Activated T-helper 9 cell treated with anti-CD3 and anti-CD28 coated beads, Interleukin-2, amount 50 U/mL, for 16 hours (primary cell): ENCODE data around the gene RAB11FIP4.

Source experiments
- DNase-seq: peaks from one replicate; pipeline ENCODE4 v3.0.0-alpha.2; 2020; ENCODE audit warnings: low read depth

RAB11FIP4 gene

GRCh38 chr17:31460226-31460721, 68.8 kb downstream of the RAB11FIP4 start:
- no peak for DNase-seq

- no peak for DNase-seq
Observed at GRCh38 chr17:31461227-31461810, 69.8 kb downstream of the RAB11FIP4 start.

DNA sequence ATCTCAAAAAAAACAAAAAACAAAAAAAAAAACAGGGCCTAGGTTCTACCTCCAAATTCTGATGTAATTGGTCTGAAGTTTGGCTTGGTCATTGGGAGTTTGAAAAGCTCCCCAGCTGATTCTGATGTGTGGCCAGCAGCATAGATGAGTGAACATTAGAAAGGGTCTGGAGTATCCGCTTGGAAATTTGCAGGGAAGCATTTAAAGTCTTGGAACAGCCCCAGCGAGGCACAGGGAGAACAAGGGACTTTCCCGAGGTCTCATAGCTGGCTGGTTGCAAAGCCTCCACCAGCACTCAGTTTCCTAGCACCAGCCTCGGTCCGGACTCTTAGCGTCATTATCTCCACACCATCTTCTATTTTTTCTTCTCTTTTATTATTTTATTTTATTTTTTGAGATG, 70.8 kb downstream of the RAB11FIP4 start:
- no peak for DNase-seq

- no peak for DNase-seq
Observed at GRCh38 chr17:31466096-31466760, 74.8 kb downstream of the RAB11FIP4 start.

- DNase-seq = no peak
Observed at GRCh38 chr17:31467502-31468256, 76.2 kb downstream of the RAB11FIP4 start.

DNA sequence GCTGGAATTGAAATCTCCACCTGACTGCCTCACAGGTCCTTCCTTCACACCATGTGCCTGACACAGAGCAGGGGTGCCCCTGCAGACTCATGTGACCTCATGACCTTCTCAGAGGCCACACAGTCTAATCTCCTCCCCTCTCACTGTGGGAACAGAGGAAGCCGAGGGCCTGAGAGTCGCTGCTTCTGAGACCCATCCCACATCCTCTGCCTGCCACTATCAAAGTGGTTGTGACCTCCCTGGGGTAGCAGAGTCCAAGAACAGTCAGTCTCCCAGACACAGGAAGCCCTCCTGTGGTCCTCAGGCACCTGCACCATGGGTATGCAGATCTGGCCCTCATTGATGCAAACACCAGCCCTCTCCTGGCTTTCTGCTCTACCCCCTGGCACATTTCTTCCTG, 78.5 kb downstream of the RAB11FIP4 start:
- no peak for DNase-seq

GRCh38 chr17:31470592-31470991, 79.1 kb downstream of the RAB11FIP4 start:
- no peak for DNase-seq

- no peak for DNase-seq
Observed at GRCh38 chr17:31472137-31472536, 80.7 kb downstream of the RAB11FIP4 start.

- no peak for DNase-seq
Observed at GRCh38 chr17:31475378-31476162, 84.1 kb downstream of the RAB11FIP4 start.

DNA sequence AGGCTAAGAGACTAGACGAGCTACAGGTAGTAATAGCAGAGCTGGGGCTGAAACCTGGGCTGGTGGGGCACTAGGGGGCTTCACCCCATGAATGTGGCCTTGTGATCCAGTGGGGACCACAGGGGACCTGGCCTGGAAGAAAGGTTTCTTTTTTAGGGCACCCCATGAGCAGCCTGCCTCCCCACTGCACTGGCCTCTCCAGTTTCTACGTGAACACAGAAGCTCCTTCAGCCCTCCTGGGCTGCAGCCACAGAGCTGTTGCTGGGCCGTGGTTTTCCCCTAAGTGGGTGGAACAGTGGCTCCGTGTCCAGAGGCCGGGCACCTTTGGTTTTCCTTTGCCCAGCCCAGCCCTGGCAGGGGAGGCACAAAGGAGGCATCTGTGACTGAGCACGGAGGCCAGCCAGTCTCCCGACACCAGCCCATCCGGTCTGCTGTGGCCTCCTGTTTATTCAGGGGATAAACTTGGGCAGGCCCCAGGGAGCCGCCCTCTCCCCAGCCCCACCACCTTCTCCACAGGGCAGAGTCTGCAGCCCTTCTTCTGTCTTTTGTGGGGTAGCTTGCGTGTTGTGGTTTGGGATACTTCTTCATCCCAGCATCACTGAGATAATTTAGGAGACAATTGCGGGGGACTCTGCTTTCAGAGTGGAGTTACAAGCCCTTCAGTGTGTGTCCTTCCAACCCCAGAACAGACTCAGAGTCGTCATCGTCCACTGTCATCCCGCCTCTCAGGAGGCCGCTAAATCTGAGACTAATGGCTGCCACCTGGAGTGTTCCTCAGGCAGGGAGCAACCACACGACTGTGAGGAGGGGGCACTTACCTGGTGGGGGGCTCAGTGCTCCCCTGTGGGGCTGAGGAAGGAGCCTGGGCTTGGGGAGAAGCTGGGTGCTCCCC, 85.3 kb downstream of the RAB11FIP4 start:
- DNase-seq = no peak

DNA sequence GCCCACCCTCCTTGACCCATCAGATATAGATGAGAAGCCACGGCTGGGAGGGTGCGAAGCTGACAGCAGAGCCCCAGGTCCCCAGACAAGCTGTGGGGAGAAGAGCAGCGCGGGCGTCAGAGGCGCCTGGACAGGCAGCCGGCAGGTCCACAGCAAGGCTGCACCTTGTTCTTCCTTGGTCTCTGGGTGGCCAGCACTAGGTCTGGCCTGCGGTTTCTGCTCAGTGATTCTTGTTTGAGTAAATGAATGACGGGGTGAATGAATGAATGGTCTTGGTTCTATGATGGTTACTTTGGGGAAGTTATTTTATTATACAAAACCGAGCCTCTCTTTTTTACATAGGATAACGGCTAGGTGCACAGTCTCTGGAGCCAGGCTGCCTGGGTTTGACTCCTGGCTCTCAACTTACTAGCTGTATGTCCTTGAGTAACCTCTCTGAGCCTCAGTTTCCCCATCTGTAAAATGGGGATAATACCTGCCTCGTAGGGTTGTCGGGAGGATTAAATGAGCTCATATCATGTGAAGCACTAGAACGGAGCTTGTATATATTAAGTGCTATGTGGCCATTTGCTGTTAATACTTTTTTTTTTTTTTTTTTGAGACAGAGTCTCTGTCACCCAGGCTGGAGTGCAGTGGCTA, 86.1 kb downstream of the RAB11FIP4 start:
- no peak for DNase-seq

DNA sequence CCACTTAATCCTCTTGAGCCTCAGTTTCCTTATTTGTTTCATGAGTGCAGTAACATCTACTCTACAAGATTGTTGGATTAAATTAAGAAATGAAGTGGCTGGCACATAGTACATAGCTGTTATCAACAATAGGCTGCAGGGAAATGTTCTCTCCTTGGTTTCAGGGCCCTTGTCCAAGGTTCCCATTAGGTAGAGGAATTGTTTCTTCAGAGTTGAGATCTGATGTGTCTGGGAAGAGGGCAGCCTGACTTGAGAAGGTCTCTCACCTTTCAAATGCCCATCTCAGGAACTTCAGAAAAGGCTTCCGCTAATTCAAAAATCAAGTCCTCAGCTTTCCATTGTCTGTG, 87.6 kb downstream of the RAB11FIP4 start:
- DNase-seq = no peak

DNA sequence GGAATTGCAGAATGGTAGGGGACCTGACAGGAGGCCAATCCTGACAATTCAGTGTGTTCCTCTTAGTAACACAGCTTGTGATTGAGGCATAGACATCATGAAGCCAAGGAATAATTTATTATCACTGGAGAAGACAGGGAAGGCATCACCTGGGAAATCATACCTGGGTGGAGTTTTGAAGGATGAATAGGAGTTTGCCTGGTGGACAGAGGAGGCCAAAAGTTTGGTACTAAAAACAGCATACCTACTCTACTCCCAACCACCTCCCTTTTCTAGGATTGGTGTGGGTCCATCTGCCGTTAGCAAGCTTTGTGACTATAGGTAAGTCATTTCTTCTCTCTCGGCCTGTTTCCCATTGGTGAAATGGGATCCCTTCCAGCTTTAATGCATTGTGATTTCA, 88.0 kb downstream of the RAB11FIP4 start:
- DNase-seq = no peak

DNA sequence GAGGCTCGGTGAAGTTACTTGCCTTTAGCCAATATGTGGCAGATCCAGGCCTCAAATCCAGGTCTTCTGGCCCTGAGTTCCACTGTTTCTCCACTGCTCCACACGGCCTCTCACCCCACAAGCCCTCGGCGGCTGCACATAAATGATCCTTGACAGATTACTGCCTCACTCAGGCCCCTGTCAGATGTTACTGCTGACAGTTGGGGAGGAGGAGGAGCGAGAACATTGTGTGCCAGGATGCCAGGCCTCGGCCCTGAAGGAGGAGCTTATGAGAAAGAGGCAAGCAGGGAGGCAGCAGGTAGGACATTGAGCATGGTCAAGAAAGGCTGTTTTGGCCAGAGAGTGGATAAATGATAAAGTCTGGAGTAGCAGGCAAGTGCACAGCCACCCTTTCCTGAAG, 88.6 kb downstream of the RAB11FIP4 start:
- DNase-seq = no peak

GRCh38 chr17:31480904-31481782, 89.7 kb downstream of the RAB11FIP4 start:
- no peak for DNase-seq

DNA sequence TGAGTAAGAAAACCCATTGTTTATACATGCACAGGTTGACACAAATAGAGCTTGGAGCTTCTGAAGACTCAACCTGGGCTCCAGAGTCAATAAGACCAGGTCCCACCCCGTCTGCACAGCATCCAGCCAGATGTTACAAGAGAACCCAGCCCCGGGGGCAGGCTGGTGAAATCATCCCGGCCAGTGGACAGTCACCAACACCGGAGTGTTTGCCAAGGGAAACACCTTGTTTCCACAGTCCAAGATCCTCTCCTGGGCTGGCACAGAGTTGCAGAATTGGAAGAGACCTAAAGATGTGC, 90.3 kb downstream of the RAB11FIP4 start:
- no peak for DNase-seq

DNA sequence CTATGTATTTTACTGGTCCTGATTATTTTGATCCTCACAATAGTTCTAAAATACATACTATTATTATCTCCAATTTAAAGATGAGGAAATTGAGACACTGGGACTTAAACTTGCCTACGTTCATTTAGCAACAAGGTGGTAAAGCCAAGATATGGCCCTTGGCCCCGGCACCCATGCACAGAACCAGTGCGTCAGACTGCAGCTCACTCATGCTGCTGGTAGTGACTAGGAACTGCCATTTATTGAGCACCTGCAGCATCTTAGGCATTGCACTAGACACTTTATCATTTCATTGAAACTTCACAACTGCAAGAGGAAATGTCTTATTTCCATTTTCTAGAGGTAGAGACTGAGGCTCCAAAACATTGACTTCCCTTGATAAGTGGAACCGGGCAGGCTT, 93.3 kb downstream of the RAB11FIP4 start:
- no peak for DNase-seq

DNA sequence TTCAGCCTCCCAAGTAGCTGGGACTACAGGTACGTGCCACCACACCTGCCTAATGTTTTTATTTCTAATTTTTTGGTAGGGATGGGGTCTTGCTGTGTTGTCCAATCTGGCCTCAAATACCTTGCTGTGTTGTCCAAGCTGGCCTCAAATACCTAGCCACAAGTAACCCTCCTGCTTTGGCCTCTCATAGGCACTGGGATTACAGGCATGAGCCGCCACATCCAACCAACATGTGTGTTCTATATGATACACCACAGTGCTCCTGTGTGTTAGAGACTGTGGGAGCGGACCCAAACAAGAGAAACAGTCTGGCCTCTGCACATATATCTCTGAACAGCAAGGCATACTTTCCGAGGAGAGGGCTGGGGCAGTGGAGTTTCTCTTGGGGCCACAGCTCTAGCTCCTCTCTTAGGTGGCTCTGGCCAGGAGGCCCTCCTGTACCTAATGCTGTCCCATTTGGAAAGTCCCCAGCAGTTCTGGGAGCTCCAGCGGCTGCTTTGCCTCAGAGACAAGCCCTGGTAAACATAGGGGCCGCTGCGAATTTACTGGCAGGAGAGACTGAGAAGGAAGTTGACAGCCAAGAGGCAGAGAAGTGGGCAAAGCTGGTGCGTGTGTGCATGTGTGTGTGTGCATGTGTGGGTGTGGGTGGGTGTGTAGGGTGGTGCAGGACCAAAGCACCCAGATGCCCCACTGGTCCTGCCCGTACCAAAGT, 95.0 kb downstream of the RAB11FIP4 start:
- no peak for DNase-seq

DNA sequence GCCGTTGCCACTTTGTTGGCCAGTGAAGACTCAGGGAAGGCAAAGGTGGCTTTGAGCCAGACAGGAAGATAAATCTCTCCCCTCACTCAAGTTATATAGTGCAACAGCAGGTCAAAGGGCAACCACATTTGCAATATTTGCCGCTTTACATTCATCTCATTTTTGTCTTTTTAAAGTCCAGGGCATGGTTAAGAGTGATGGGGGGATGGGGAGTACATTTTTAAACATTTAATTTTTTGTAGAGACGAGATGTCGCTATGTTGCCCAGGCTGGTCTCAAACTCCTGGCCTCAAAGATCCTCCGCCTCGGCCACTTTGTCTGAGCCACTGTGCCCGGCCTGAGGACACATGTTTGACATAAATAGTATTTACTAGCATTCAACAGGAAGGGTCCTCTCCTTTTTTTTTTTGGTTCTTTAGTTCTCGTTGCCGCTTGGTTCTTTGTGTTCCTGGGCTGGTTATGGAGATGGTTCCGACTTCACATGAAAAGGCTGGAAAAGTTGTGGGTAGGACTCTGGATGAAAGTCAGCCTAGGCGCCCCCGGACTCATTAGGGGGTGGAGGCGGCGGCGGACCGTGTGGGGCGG, 95.7 kb downstream of the RAB11FIP4 start:
- no peak for DNase-seq
